Subcutaneous adipose tissue (tissue), 4 donors: Measurements from ENCODE around the gene TBC1D8. TPM values are rescaled to one million over a fixed set of nuclear protein-coding genes. Genes with fewer than 3 reads are reported as not detected.

Experiments used
- total RNA-seq, 4 donors: library from RNA; depleted of rRNA; stranded (reverse); fragments of >200 nt; gene quantifications; one replicate each; pipeline ENCODE4 v1.1.0, GENCODE V29; 2016
- TF ChIP-seq, protein P1 (sequence below): fragments of 450-650 bp; IDR thresholded peaks from one replicate; pipeline ENCODE4 v1.5.1; 2016; ENCODE audit warnings: low read depth, mild to moderate bottlenecking, control low read depth, antibody characterized with exemption, moderate library complexity

Gene TBC1D8
- total RNA-seq, 4 donors from 2014 or later: 21.2 to 119 (median 32.0) TPM

DNA sequence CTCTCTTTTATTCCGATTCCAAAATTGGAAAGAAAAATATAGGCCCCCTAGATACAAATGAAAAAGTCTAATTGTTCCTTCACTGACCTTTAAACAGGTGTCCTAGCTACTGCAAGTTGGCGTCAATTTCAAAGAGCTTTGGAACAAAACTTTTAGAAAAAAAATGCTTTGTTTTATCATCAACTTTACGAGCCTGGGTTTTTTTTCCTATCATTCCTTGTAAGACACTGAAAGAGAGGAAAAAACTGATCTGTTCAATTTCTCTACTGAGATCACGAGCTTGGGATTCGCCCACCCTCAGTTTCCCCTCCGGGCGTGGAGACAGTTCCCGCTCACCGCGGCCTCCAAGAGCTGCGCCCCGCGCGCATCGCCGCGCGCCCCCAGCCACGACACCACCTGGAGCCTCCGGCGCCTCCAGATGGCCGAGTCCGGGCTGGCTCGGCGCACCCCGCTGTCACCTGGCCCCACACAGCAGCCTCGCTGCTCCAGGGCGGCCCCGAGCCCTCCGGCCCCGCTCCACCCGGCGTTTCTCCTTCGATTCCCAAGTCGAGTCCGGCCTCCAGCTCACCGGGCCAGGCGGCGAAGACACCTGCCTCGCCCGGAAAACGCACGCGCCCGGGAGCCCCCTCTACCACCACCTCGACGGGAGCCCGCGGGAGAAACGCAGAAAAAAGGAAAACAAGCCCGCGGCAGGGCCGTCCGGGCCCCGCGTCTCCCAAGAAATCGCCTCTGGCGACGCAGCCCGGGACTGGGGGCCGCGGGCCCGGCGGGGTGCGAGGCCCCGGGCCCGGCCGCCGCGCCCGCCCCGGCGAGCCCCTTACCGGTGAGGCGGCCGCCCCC lies 656 bp downstream of the TBC1D8 start:
- TF ChIP-seq, protein P1, sequence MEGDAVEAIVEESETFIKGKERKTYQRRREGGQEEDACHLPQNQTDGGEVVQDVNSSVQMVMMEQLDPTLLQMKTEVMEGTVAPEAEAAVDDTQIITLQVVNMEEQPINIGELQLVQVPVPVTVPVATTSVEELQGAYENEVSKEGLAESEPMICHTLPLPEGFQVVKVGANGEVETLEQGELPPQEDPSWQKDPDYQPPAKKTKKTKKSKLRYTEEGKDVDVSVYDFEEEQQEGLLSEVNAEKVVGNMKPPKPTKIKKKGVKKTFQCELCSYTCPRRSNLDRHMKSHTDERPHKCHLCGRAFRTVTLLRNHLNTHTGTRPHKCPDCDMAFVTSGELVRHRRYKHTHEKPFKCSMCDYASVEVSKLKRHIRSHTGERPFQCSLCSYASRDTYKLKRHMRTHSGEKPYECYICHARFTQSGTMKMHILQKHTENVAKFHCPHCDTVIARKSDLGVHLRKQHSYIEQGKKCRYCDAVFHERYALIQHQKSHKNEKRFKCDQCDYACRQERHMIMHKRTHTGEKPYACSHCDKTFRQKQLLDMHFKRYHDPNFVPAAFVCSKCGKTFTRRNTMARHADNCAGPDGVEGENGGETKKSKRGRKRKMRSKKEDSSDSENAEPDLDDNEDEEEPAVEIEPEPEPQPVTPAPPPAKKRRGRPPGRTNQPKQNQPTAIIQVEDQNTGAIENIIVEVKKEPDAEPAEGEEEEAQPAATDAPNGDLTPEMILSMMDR: no peak

DNA sequence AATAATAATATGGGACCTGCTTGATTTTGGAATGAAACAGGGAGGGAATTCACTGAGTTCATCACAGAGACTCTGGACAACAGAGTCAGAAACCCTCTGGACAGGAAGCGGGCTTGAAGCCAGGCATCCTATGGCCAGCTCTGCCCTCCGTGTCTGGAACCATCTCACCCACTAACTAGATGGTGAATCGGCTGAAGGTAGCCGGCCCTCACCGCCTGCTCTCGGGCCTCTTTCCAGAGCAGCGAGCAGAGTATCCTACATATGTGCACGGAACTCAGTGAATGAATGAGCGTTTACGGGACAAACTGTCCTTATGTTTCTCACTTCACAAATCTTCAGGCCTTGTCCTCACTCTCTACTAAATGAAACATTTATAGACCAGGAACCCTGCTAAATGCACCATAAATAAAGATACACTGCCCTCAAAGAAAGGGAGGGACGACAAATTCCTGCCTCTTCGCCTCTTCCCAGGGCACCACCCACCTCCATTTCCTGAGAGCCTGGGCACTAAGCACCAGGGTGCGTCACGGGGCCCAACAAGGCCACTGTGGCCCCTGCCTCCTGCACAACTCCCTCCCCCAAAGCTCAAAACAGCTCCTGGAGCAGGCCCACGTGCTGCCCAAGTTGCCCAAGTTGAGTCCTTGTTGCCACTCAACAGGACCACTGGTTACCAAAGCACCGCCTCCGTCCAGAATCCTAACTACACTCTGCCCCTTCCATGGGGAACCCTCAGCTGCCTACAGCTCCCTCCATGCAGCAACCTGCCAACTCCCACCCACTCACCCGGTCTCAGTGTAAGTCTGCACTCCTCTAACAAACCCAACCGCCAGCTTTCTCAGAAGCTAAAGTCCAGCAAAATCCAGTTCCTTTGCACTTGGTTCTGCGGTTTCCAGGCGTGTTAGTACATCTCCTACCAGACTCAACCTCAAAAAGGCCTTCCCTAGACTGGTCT lies 1.7 kb downstream of the TBC1D8 start:
- TF ChIP-seq, protein P1: no peak

DNA sequence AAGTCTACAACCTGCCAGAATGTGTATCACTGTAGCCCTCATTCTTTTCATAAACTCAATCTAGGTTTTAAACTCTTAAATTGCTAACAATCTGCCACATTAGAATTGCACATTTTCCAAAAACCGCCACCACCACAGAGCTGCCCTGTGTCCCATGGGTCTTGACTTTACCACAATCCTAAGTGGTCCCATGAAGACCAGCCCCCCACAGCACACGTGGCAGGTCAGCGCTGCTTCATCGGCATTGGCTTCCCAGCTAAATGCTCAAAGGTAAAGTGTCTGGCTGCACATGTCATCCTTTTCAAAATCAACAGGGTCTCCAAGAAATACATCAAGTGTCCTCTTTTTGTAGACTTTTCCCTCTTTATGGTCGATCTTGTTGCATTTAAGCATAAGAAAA lies 2.4 kb downstream of the TBC1D8 start:
- TF ChIP-seq, protein P1: no peak

DNA sequence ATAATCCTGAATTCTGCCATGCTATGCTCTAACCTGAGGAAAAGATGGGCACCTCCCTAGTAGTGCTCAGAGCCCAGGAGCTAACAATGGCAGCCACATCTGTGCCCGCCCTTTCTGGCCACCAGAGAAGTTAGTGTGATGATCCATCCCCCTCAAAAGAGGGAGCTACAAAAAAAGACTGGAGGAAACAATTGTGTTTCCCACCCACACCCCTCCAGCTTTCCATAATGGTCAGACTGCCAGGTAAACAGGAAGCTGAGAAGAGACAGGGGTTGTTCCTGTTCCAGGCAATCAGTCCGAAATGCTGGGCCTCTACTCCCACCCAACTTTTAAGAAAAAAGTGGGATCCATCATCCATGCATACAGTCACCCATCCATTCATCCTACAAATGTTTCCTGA lies 3.2 kb downstream of the TBC1D8 start:
- TF ChIP-seq, protein P1: no peak

DNA sequence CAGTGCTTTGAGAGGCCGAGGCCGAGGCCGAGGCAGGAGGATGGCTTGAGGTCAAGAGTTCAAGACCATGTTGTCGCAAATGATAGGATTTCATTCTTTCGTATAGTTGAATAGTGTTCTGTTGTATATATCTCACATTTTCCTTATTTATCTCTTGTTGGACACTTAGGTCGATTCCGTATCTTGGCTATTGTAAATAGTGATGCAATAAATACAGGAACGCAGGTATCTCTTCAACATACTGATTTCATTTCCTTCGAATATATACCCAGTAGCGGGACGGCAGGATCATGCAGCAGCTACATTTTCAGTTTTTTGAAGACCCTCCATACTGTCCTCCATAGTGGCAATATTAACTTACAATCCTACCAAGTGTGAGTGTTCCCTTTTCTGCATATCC lies 4.1 kb downstream of the TBC1D8 start:
- TF ChIP-seq, protein P1: no peak

DNA sequence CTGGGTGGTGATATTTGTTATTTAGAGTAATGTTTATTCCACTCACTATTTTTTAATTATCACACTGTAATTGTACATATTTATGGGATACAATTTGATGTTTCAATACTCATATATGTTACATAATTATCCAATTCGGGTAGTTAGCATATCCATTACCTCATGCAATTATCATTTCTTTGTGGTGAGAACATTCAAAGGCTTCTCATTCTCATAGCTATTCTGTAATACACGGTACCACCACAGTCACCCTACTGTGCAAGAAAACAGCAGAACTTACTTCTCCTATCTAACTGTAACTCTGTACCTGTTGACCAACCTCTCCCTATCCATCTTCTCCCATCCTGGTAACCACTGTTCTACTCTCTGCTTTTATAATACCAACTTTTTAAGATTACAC lies 4.6 kb downstream of the TBC1D8 start:
- TF ChIP-seq, protein P1: no peak

DNA sequence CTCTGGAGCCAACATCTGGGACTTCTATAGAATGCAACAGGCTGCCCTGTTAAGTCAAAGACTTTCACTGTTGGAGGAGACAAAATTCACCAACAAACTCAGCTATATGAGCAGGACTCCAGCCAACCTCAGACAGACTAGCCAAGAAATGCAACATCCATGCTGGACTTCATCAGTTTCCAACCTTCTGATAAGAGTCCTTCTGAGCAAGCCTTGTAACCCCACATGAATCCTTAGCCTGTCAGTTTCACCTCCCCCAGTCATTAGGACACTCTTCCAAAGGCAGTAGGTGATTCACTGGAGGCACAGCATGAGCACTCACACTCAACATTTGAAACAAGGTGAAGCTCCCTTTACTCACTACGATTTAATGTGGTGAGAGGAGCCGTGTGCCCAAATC lies 5.8 kb downstream of the TBC1D8 start:
- TF ChIP-seq, protein P1: no peak
